ENCODE measurements around the gene STAB1. TPM values are rescaled to one million over a fixed set of nuclear protein-coding genes. Genes with fewer than 3 reads are reported as not detected.

Gene STAB1
- total and polyA plus RNA-seq, 2 of the 8 experiments (the other 6 are each of a cell fraction or from before 2014, with no cell fraction given), result 1.0 to 1.9 TPM

DNA sequence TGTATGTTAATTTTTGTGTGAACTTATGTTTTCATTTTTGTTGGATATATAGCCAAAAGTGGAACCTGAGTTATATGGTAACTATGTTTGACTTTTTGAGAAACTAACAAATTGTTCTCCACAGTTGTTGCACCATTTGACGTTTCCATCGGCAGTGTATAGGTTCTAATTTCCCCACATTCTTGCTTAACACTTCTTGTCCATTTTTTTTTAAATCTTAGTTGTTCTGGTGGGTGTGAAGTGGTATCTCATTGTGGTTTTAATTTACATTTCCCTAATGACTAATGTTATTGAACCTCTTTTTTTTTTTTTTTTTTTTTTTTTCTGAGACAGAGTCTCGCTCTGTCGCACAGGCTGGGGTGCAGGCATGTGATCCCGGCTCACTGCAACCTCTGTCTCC, 31.7 kb upstream of the STAB1 start:
- Histone ChIP-seq H3K23me2 (ENCODE audit: low read depth, low read length) (no peaks in the 10 kb centered on the region), H3K79me2 (ENCODE audit: control insufficient read depth in 1 of 2, insufficient read depth in 2 of 2, low read length in 2 of 2) (peaks cover 0 to 23% of the 10 kb centered on the region in 2 experiments; a peak in 1 of 4 replicates), H3K27me3 (replicated peaks in 1 of 4; ENCODE audit: control insufficient read depth in 3 of 4, extremely low read depth in 1 of 4, insufficient read depth in 3 of 4, low read length in 3 of 4) (no peaks in the 10 kb centered on the region), H3K9me3 (ENCODE audit: insufficient read depth in 2 of 2, low read depth in 1 of 2, low read length in 1 of 2) (no peaks in the 10 kb centered on the region), H3K14ac (ENCODE audit: insufficient read length) (no peak overlapping the region), H4K8ac (ENCODE audit: extremely low read depth, insufficient read depth, low read length) (no peak overlapping the region), H3K23ac (ENCODE audit: insufficient read length) (no peak overlapping the region), H4K20me1 (replicated peaks in 1 of 2; ENCODE audit: control insufficient read depth in 1 of 2, insufficient read depth in 2 of 2, low read length in 2 of 2) (peaks cover 0 to 9% of the 10 kb centered on the region in 2 experiments), H3K4me1 (replicated peaks in 1 of 4; ENCODE audit: control insufficient read depth in 3 of 4, insufficient read depth in 4 of 4, low read length in 3 of 4) (no peaks in the 10 kb centered on the region; a peak in 1 of 7 replicates), H4K5ac (ENCODE audit: insufficient read length, low read depth, low read length) (no peak overlapping the region), H2AFZ (ENCODE audit: low read length) (no peak overlapping the region), H3K4ac (replicated peaks; ENCODE audit: insufficient read length, low read depth, low read length) (no peak overlapping the region), H2BK20ac (ENCODE audit: low read length) (no peak overlapping the region), H3K79me1 (ENCODE audit: low read depth, low read length) (peaks cover 6% of the 10 kb centered on the region), H3K36me3 (ENCODE audit: control insufficient read depth in 2 of 4, insufficient read depth in 4 of 4, low read length in 3 of 4) (peaks cover 10 to 51% (median 16%) of the 10 kb centered on the region in 4 experiments; a peak in 7 of 8 replicates), H3K18ac (ENCODE audit: extremely low read depth, low read length) (no peak overlapping the region), H3K4me2 (ENCODE audit: insufficient read depth in 1 of 2, low read depth in 2 of 2, low read length in 2 of 2) (no peak overlapping the region), H2AK5ac (ENCODE audit: low read depth, low read length) (no peak overlapping the region), H3K27ac (ENCODE audit: low read depth, low read length) (no peak overlapping the region), H2BK12ac (ENCODE audit: low read depth, low read length) (no peak overlapping the region), H4K91ac (replicated peaks; ENCODE audit: insufficient read length, low read length) (no peak overlapping the region), H3K9ac (replicated peaks in 1 of 4; ENCODE audit: extremely low read depth in 1 of 4, low read depth in 3 of 4, low read length in 3 of 4) (no peak overlapping the region), H3K56ac (replicated peaks; ENCODE audit: insufficient read length, low read depth, low read length) (no peak overlapping the region), H2BK5ac (ENCODE audit: low read depth, low read length) (no peak overlapping the region), H2BK15ac (ENCODE audit: low read length) (no peak overlapping the region), H2BK120ac (replicated peaks; ENCODE audit: low read depth, low read length) (no peak overlapping the region), H3K4me3 (ENCODE audit: extremely low read depth in 1 of 4, insufficient read depth in 2 of 4, low read depth in 3 of 4, low read length in 4 of 4) (no peak overlapping the region)
- no peak for TF ChIP-seq SIN3A (conservative IDR thresholded peaks at IDR 0.05 in 1 of 2, IDR thresholded peaks at IDR 0.05 in 1 of 2; ENCODE audit: low read depth in 1 of 2, low read length in 2 of 2)
- no peak for TF ChIP-seq SP2 (IDR thresholded peaks at IDR 0.05; ENCODE audit: low read length)
- POLR2A ChIA-PET (ENCODE audit: partially characterized antibody), result no interaction called here
- CTCF ChIA-PET (ENCODE audit: partially characterized antibody), result interaction anchor here (1.1 kb wide), 1 partner anchor 15 kb away, joined by 3 read pairs; no protein-coding TSS in a partner anchor
- WGBS, 2 experiments (ENCODE audit: extremely low coverage in 1 of 2, insufficient coverage in 1 of 2, insufficient read length in 1 of 2, insufficient replicate concordance in 2 of 2, low coverage in 1 of 2, low lambda C conversion rate in 2 of 2, missing lambda C conversion rate in 1 of 2), result 95% methylated on average over 5 of the region's 5 CpGs; no CpG with 5 or more reads in 1 of the 2 experiments
- DNase-seq (ENCODE audit: low read depth in 1 of 2, low spot score in 2 of 2) (no peak), FAIRE-seq (no peak)
